HepG2 (cell line): ENCODE measurements around the gene BCAS3. TPM values are rescaled to one million over a fixed set of nuclear protein-coding genes. Genes with fewer than 3 reads are reported as not detected.

ENCODE experiments used
- DMAP1 ChIP-seq: IDR thresholded peaks from 2 replicates; pipeline ENCODE4 v1.6.1; 2016
- ERF ChIP-seq: IDR thresholded peaks from 2 replicates; pipeline ENCODE4 v1.6.1; 2018; ENCODE audit warnings: missing biosample characterization, missing genetic modification reagents
- FOXC1 ChIP-seq: sonication (generic); formaldehyde crosslinking; IDR thresholded peaks from 2 replicates; pipeline ENCODE4 v1.8.0; 2022; ENCODE audit warnings: mild to moderate bottlenecking, missing genetic modification reagents, borderline replicate concordance
- MAFG ChIP-seq: sonication (generic); formaldehyde crosslinking; IDR thresholded peaks from 2 replicates; pipeline ENCODE4 v1.5.1; 2020; ENCODE audit warnings: mild to moderate bottlenecking, missing genetic modification reagents
- MEIS1 ChIP-seq: sonication (generic); formaldehyde crosslinking; IDR thresholded peaks from 2 replicates; pipeline ENCODE4 v1.9.0; 2021; ENCODE audit warnings: mild to moderate bottlenecking, missing genetic modification reagents, moderate library complexity, borderline replicate concordance
- MIER2 ChIP-seq: IDR thresholded peaks from 2 replicates; pipeline ENCODE4 v1.6.1; 2016; ENCODE audit warnings: missing biosample characterization, missing genetic modification reagents
- MZF1 ChIP-seq: sonication (generic); formaldehyde crosslinking; IDR thresholded peaks from 2 replicates; pipeline ENCODE4 v1.8.1; 2023; ENCODE audit warnings: mild to moderate bottlenecking, missing genetic modification reagents, borderline replicate concordance
- SMAD9 ChIP-seq: sonication (generic); formaldehyde crosslinking; IDR thresholded peaks from 2 replicates; pipeline ENCODE4 v1.5.1; 2020; ENCODE audit warnings: mild to moderate bottlenecking, missing genetic modification reagents
- ZBTB42 ChIP-seq: sonication (generic); formaldehyde crosslinking; IDR thresholded peaks from 2 replicates; pipeline ENCODE4 v1.5.0; 2020; ENCODE audit warnings: mild to moderate bottlenecking, missing genetic modification reagents
- ZNF10 ChIP-seq: sonication (generic); formaldehyde crosslinking; IDR thresholded peaks from 2 replicates; pipeline ENCODE4 v1.4.0; 2020; ENCODE audit warnings: mild to moderate bottlenecking, low read depth, missing genetic modification reagents, borderline replicate concordance
- ZNF143 ChIP-seq: sonication (generic); formaldehyde crosslinking; IDR thresholded peaks from 2 replicates; pipeline ENCODE4 v1.4.0; 2020; ENCODE audit warnings: missing genetic modification reagents
- ZNF530 ChIP-seq: sonication (generic); formaldehyde crosslinking; IDR thresholded peaks from 2 replicates; pipeline ENCODE4 v1.5.0; 2020; ENCODE audit warnings: low read depth, mild to moderate bottlenecking, missing genetic modification reagents
- ZNF670 ChIP-seq: sonication (generic); formaldehyde crosslinking; IDR thresholded peaks from 2 replicates; pipeline ENCODE4 v1.8.0; 2022; ENCODE audit warnings: mild to moderate bottlenecking, missing genetic modification reagents, borderline replicate concordance
- ZNF678 ChIP-seq: sonication (generic); formaldehyde crosslinking; IDR thresholded peaks from 2 replicates; pipeline ENCODE4 v1.4.0; 2020; ENCODE audit warnings: mild to moderate bottlenecking, missing genetic modification reagents
- ZNF761 ChIP-seq: sonication (generic); formaldehyde crosslinking; conservative IDR thresholded peaks from 2 replicates; pipeline ENCODE4 v1.4.0; 2020; ENCODE audit warnings: mild to moderate bottlenecking, missing genetic modification reagents
- ZNF83 ChIP-seq: sonication (generic); formaldehyde crosslinking; IDR thresholded peaks from 2 replicates; pipeline ENCODE4 v1.4.0; 2020; ENCODE audit warnings: missing genetic modification reagents, mild to moderate bottlenecking, borderline replicate concordance
- polyA plus RNA-seq, 8 experiments: library from polyadenylated mRNA; depleted of rRNA in 3 of 8; stranded (reverse) in 7 of 8; unstranded in 1 of 8; fragments of >200 nt; fragmentation: Illumina TruSeq in 4 of 8; extraction: Trizol in 4 of 8; gene quantifications; 2 replicates each; pipeline versions ENCODE4 v1.2.1 to v1.2.3, GENCODE V29; 2011 to 2016; ENCODE audit warnings: low read depth in 4 of 8, missing spikeins in 1 of 8, mixed read lengths in 1 of 8; ENCODE audit not compliant: insufficient read depth in 1 of 8
- total RNA-seq, 5 experiments: library from RNA; depleted of rRNA; stranded (reverse); fragments of >200 nt; fragmentation: Illumina TruSeq; extraction: Trizol; gene quantifications; 2 replicates each; pipeline ENCODE4 v1.2.3, GENCODE V29; 2016; ENCODE audit warnings: low read depth in 1 of 5
- TF ChIP-seq, protein P1 (sequence below): sonication (generic); formaldehyde crosslinking; IDR thresholded peaks from 2 replicates; pipeline ENCODE4 v1.5.0; 2020; ENCODE audit warnings: mild to moderate bottlenecking, missing genetic modification reagents, borderline replicate concordance
- TF ChIP-seq, protein P2 (sequence below): sonication (generic); formaldehyde crosslinking; IDR thresholded peaks from 2 replicates; pipeline ENCODE4 v1.5.1; 2020; ENCODE audit warnings: missing genetic modification reagents, mild to moderate bottlenecking, borderline replicate concordance
- TF ChIP-seq, protein P3 (sequence below): sonication (generic); formaldehyde crosslinking; IDR thresholded peaks from 2 replicates; pipeline ENCODE4 v1.4.0; 2020; ENCODE audit warnings: mild to moderate bottlenecking, missing genetic modification reagents

The BCAS3 gene
- total and polyA plus RNA-seq, 2 of the 13 experiments (the other 11 are each of a cell fraction or from before 2014, with no cell fraction given) = 10.7 to 11.2 TPM

DNA sequence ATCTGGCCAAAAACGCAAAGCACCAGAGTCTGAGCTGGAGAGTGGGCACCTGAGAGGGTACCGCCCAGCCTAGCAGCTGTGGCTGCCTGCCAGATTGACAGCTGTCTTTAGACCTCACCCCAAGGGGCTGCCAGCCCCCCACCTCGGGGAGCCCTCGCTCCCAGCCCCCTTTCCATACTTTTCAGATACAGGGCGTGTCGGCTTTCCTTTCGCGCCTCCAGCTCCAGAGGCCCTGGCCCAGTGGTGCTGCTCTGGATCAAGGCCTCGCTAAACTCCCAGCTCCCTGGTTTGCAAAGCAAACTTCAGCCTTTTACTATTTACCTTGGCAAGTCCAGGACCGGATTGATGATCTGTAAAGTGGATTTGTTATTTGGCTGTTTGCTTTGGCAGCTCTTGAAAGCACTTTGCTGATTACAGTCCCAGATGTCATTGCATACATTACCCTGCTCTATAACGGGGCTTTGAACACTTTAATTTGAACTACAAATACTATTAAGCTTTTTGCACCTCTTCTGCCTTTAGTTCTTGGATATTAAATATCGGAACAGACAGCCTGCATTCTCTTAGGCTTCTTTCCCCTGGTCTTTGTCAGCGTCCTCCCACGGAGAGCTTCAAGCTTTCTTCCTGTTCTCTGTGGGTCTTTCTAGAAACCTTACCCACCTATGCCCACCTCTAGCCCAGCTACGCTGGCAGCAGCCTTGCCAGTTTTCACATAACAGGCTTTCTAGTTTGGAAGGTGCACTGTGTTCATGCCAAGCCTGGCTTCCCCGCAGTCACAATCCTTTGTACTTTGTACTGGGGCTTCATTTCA lies 658.4 kb downstream of the BCAS3 start (continued):
- peak; percentile 98 for TF ChIP-seq MEIS1 (CRISPR knock-in tag)
- peak; percentile 85 for TF ChIP-seq ZBTB42 (CRISPR knock-in tag)
- no peak for TF ChIP-seq DMAP1 (CRISPR knock-in tag)
- TF ChIP-seq ZNF670 (CRISPR knock-in tag) = peak; percentile 92
- TF ChIP-seq FOXC1 = no peak
- TF ChIP-seq ZNF143 (CRISPR knock-in tag) = peak; percentile 40; the same call in 1 of the 2 replicates
- TF ChIP-seq, protein P1, sequence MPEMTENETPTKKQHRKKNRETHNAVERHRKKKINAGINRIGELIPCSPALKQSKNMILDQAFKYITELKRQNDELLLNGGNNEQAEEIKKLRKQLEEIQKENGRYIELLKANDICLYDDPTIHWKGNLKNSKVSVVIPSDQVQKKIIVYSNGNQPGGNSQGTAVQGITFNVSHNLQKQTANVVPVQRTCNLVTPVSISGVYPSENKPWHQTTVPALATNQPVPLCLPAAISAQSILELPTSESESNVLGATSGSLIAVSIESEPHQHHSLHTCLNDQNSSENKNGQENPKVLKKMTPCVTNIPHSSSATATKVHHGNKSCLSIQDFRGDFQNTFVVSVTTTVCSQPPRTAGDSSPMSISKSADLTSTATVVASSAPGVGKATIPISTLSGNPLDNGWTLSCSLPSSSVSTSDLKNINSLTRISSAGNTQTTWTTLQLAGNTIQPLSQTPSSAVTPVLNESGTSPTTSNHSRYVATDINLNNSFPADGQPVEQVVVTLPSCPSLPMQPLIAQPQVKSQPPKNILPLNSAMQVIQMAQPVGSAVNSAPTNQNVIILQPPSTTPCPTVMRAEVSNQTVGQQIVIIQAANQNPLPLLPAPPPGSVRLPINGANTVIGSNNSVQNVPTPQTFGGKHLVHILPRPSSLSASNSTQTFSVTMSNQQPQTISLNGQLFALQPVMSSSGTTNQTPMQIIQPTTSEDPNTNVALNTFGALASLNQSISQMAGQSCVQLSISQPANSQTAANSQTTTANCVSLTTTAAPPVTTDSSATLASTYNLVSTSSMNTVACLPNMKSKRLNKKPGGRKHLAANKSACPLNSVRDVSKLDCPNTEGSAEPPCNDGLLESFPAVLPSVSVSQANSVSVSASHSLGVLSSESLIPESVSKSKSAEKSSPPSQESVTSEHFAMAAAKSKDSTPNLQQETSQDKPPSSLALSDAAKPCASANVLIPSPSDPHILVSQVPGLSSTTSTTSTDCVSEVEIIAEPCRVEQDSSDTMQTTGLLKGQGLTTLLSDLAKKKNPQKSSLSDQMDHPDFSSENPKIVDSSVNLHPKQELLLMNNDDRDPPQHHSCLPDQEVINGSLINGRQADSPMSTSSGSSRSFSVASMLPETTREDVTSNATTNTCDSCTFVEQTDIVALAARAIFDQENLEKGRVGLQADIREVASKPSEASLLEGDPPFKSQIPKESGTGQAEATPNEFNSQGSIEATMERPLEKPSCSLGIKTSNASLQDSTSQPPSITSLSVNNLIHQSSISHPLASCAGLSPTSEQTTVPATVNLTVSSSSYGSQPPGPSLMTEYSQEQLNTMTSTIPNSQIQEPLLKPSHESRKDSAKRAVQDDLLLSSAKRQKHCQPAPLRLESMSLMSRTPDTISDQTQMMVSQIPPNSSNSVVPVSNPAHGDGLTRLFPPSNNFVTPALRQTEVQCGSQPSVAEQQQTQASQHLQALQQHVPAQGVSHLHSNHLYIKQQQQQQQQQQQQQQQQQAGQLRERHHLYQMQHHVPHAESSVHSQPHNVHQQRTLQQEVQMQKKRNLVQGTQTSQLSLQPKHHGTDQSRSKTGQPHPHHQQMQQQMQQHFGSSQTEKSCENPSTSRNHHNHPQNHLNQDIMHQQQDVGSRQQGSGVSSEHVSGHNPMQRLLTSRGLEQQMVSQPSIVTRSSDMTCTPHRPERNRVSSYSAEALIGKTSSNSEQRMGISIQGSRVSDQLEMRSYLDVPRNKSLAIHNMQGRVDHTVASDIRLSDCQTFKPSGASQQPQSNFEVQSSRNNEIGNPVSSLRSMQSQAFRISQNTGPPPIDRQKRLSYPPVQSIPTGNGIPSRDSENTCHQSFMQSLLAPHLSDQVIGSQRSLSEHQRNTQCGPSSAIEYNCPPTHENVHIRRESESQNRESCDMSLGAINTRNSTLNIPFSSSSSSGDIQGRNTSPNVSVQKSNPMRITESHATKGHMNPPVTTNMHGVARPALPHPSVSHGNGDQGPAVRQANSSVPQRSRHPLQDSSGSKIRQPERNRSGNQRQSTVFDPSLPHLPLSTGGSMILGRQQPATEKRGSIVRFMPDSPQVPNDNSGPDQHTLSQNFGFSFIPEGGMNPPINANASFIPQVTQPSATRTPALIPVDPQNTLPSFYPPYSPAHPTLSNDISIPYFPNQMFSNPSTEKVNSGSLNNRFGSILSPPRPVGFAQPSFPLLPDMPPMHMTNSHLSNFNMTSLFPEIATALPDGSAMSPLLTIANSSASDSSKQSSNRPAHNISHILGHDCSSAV (CRISPR knock-in tag) = no peak
- peak; percentile 50; the same call in 1 of the 2 replicates for TF ChIP-seq ZNF83 (CRISPR knock-in tag)
- TF ChIP-seq ZNF10 (CRISPR knock-in tag) = no peak
- TF ChIP-seq MIER2 (CRISPR knock-in tag) = peak; percentile 82
- peak; percentile 93 for TF ChIP-seq ZNF761 (CRISPR knock-in tag)
- TF ChIP-seq SMAD9 (CRISPR knock-in tag) = 0 out of 2 replicates have a peak, but pooled peaks have one; percentile 49
- peak; percentile 66; the same call in 1 of the 2 replicates for TF ChIP-seq ZNF678 (CRISPR knock-in tag)
- peak; percentile 81 for TF ChIP-seq ERF
- TF ChIP-seq ZNF530 (CRISPR knock-in tag) = no peak
- TF ChIP-seq MZF1 = no peak
- no peak for TF ChIP-seq MAFG (CRISPR knock-in tag)
- TF ChIP-seq, protein P2, sequence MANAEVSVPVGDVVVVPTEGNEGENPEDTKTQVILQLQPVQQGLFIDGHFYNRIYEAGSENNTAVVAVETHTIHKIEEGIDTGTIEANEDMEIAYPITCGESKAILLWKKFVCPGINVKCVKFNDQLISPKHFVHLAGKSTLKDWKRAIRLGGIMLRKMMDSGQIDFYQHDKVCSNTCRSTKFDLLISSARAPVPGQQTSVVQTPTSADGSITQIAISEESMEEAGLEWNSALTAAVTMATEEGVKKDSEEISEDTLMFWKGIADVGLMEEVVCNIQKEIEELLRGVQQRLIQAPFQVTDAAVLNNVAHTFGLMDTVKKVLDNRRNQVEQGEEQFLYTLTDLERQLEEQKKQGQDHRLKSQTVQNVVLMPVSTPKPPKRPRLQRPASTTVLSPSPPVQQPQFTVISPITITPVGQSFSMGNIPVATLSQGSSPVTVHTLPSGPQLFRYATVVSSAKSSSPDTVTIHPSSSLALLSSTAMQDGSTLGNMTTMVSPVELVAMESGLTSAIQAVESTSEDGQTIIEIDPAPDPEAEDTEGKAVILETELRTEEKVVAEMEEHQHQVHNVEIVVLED (CRISPR knock-in tag) = peak; percentile 75; the same call in 1 of the 2 replicates
- TF ChIP-seq, protein P3, sequence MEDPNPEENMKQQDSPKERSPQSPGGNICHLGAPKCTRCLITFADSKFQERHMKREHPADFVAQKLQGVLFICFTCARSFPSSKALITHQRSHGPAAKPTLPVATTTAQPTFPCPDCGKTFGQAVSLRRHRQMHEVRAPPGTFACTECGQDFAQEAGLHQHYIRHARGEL (CRISPR knock-in tag) = no peak
